B cell (primary cell): ENCODE results near the gene GUCY1A1. TPM values are rescaled to one million over a fixed set of nuclear protein-coding genes. Genes with fewer than 3 reads are reported as not detected.

Experiments
- ATAC-seq: fragments of 200-7000 bp; cut with Tn5 transposase; one replicate; pipeline ENCODE4 v1.10.0; 2021; ENCODE audit warnings: low read depth, mild to moderate bottlenecking, moderate number of reproducible peaks, moderate library complexity
- CTCF ChIA-PET: fragments of 350-600 bp; sonication (Branson Sonifier 250); formaldehyde crosslinking; loops from one replicate; lab custom pipeline; 2021; ENCODE audit warnings: antibody characterized with exemption, inconsistent platforms; lab: Charles Lee
- POLR2A ChIA-PET: fragments of 350-600 bp; sonication (Branson Sonifier 250); formaldehyde crosslinking; loops from one replicate; lab custom pipeline; 2021; ENCODE audit warnings: antibody characterized with exemption; lab: Charles Lee
- DNase-seq: peaks from one replicate; pipeline ENCODE4 v3.0.0; 2013
- H2AFZ ChIP-seq: 2 replicates; pipeline ENCODE4 v1.6.1; 2012; ENCODE audit warnings: mild to moderate bottlenecking, low read depth, low read length; ENCODE audit not compliant: insufficient read depth, poor library complexity, severe bottlenecking
- H3K27ac ChIP-seq, 2 donors: 1 replicate in 1 of 2; 2 replicates in 1 of 2; pipeline ENCODE4 v1.5.1; 2012 to 2013; ENCODE audit warnings: low read length in 2 of 2, mild to moderate bottlenecking in 2 of 2, moderate library complexity in 1 of 2
- H3K27me3 ChIP-seq, 4 experiments: fragments of 200-600 bp in 1 of 4; sonication (generic) in 1 of 4; replicated peaks in 1 of 4; 1 replicate in 2 of 4; 2 replicates in 2 of 4; pipeline versions ENCODE4 v1.6.1 to v1.7.0; 2013 to 2016; ENCODE audit warnings: low read length in 3 of 4, mild to moderate bottlenecking in 2 of 4, mixed read lengths in 1 of 4, moderate library complexity in 1 of 4; ENCODE audit not compliant: insufficient read depth in 4 of 4, control insufficient read depth in 3 of 4; ENCODE audit errors: control extremely low read depth in 1 of 4
- H3K36me3 ChIP-seq, 2 experiments: replicated peaks in 1 of 2; 1 replicate in 1 of 2; 2 replicates in 1 of 2; pipeline versions ENCODE4 v1.6.1 to v1.7.1; 2013; ENCODE audit warnings: low read length in 1 of 2; ENCODE audit not compliant: insufficient read depth in 2 of 2, control insufficient read depth in 1 of 2; ENCODE audit errors: control extremely low read depth in 1 of 2, extremely low read depth in 1 of 2
- H3K4me1 ChIP-seq, 2 donors: fragments of 200-600 bp in 1 of 2; sonication (generic) in 1 of 2; 1 replicate in 1 of 2; 2 replicates in 1 of 2; pipeline versions ENCODE4 v1.5.1 to v1.6.1; 2013 to 2017; ENCODE audit warnings: low read length in 2 of 2; ENCODE audit not compliant: control insufficient read depth in 2 of 2, insufficient read depth in 2 of 2
- H3K4me2 ChIP-seq: replicated peaks from 2 replicates; pipeline ENCODE3; 2012; ENCODE audit warnings: mild to moderate bottlenecking, low read depth, low read length; ENCODE audit not compliant: poor library complexity, severe bottlenecking
- H3K4me3 ChIP-seq, 5 experiments: fragments of 200-600 bp in 1 of 5; sonication (generic) in 1 of 5; 1 replicate in 3 of 5; 2 replicates in 2 of 5; pipeline versions ENCODE4 v1.5.1 to v1.7.0; 2011 to 2016; ENCODE audit warnings: low read length in 4 of 5, mild to moderate bottlenecking in 4 of 5, low read depth in 2 of 5, control low read depth in 1 of 5, moderate library complexity in 1 of 5; ENCODE audit not compliant: insufficient read depth in 1 of 5; ENCODE audit errors: control extremely low read depth in 1 of 5, extremely low read depth in 1 of 5
- H3K79me2 ChIP-seq: fragments of 200-600 bp; sonication (generic); one replicate; pipeline ENCODE4 v1.6.0; 2016; ENCODE audit warnings: low read length; ENCODE audit not compliant: control insufficient read depth, insufficient read depth
- H3K9ac ChIP-seq: fragments of 200-600 bp; sonication (generic); 2 replicates; pipeline ENCODE4 v1.6.1; 2017; ENCODE audit warnings: mild to moderate bottlenecking, low read length, moderate library complexity
- H3K9me3 ChIP-seq, 3 donors: one replicate each; pipeline versions ENCODE4 v1.6.1 to v1.7.1; 2013; ENCODE audit warnings: low read length in 2 of 3; ENCODE audit not compliant: control insufficient read depth in 2 of 3, insufficient read depth in 1 of 3; ENCODE audit errors: control extremely low read depth in 1 of 3
- H4K20me1 ChIP-seq: 2 replicates; pipeline ENCODE4 v1.6.0; 2012; ENCODE audit warnings: mild to moderate bottlenecking, low read length; ENCODE audit not compliant: insufficient read depth, control insufficient read depth, poor library complexity, severe bottlenecking
- H3K27ac Mint-ChIP-seq: one replicate; pipeline ENCODE4 v1.8.0; 2021; ENCODE audit warnings: mixed read lengths
- H3K27me3 Mint-ChIP-seq: one replicate; pipeline ENCODE4 v1.8.0; 2021; ENCODE audit warnings: mixed read lengths
- H3K4me1 Mint-ChIP-seq: one replicate; pipeline ENCODE4 v1.8.0; 2021; ENCODE audit warnings: mixed read lengths
- H3K4me3 Mint-ChIP-seq: one replicate; pipeline ENCODE4 v1.8.0; 2021; ENCODE audit warnings: mixed read lengths
- H3K9me3 Mint-ChIP-seq: one replicate; pipeline ENCODE4 v1.8.0; 2022; ENCODE audit warnings: mixed read lengths; ENCODE audit not compliant: insufficient read depth
- CTCF ChIP-seq: fragments of 200-600 bp; IDR thresholded peaks from one replicate; pipeline ENCODE4 v1.8.0; 2022; ENCODE audit warnings: antibody characterized with exemption, mild to moderate bottlenecking
- EZH2 ChIP-seq: IDR thresholded peaks from 2 replicates; pipeline ENCODE4 v1.6.1; 2012; ENCODE audit warnings: borderline replicate concordance, low read depth, mild to moderate bottlenecking, moderate library complexity, low read length; ENCODE audit not compliant: insufficient read depth, poor library complexity, severe bottlenecking
- WGBS: methylation state at CpG from one replicate; pipeline ENCODE4 v1.1.5; 2013; ENCODE audit warnings: missing lambda C conversion rate; ENCODE audit not compliant: insufficient coverage; 5-methylcytosine and 5-hydroxymethylcytosine counted together
- intact Hi-C: fragments of 100-400 bp; cut with micrococcal nuclease; formaldehyde crosslinking; loops from one replicate; pipeline ENCODE4 v1.10.0; 2022
- polyA plus RNA-seq: library from polyadenylated mRNA; depleted of rRNA; stranded (reverse); fragments of >200 nt; gene quantifications from 2 replicates; pipeline ENCODE4 v1.2.3, GENCODE V29; 2012
- total RNA-seq, 2 donors: library from RNA; stranded (reverse); fragments of 120-200 nt in 1 of 2; gene quantifications; 1 replicate in 1 of 2; 2 replicates in 1 of 2; pipeline versions ENCODE4 v1.2.3 to v1.2.4, GENCODE V29; 2013 to 2022

GUCY1A1 gene
- total and polyA plus RNA-seq, 2 donors (not counting 1 experiment from before 2014, with no cell fraction given) = 0.12 to 0.25 TPM

- H3K9ac ChIP-seq = no peak overlapping the region
- WGBS = no CpG with 5 or more reads among the region's 3 CpGs
Observed at GRCh38 chr4:155777971-155778735, 111.5 kb downstream of the GUCY1A1 start.

More at GRCh38 chr4:155777971-155778735, 111.5 kb downstream of the GUCY1A1 start:
- ATAC-seq (no peak), DNase-seq (no peak)
- no peak overlapping the region for H3K27ac Mint-ChIP-seq
- Histone ChIP-seq H2AFZ (no peak overlapping the region), H3K79me2 (no peaks in the 10 kb centered on the region), H3K4me2 (no peak overlapping the region), H3K27me3 (no peaks in the 10 kb centered on the region), H3K27ac (no peak overlapping the region), H4K20me1 (no peaks in the 10 kb centered on the region), H3K4me1 (no peaks in the 10 kb centered on the region), H3K4me3 (no peak overlapping the region), H3K36me3 (no peaks in the 10 kb centered on the region), H3K9me3 (no peaks in the 10 kb centered on the region)
- intact Hi-C loops = no loop called here
- CTCF ChIA-PET = no interaction called here
- H3K9me3 Mint-ChIP-seq = no peaks in the 10 kb centered on the region
- H3K4me1 Mint-ChIP-seq = no peaks in the 10 kb centered on the region
- no peaks in the 10 kb centered on the region for H3K27me3 Mint-ChIP-seq
- TF ChIP-seq CTCF (no peak), EZH2 (no peak)
- H3K4me3 Mint-ChIP-seq = no peak overlapping the region
- POLR2A ChIA-PET = no interaction called here
